GM21529 (cell line): Measurements from ENCODE around the gene SLC25A26.
"Not testable (repeated sequence)": the region's sequence is repeated elsewhere in the genome, so short reads cannot be mapped to it uniquely, and the experiment has no call there.

Experiments used
- ATAC-seq: cut with Tn5 transposase; IDR thresholded peaks from one replicate; pipeline ENCODE4 v1.9.1; 2021; ENCODE audit not compliant: unreplicated experiment

The SLC25A26 gene

DNA sequence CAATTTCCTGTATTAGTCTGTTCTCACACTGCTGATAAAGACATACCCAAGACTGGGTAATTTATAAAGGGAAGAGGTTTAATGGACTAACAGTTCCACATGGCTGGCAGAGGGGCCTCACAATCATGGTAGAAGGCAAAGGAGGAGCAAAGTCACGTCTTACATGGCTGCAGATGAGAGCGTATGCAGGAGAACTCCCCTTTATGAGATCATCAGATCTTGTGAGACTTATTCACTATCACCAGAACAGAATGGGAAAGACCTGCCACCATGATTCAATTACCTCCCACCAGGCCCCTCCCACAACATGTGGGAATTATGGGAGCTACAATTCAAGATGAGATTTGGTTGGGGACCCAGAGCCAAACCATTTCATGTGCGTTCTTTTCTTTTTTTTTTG, 5.3 kb downstream of the SLC25A26 start:
- not testable (repeated sequence) for ATAC-seq

DNA sequence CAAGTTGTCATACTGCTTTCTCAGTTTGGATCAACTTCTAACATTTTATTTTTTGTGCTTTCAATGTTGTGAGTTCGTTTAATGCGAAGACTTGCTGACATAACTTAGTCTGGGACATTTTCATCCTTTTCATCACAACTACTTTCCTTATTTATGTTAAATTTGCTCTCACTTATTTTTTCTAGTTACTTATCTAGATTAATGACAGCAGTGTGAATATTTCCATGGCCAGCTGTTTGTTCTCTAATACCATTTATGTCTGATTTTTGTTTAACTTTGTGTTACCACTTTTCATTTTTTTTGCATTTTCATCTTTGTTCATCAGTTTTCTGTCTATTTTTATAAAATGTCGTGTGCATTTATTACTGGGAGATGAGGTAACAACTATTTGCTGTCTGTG, 6.2 kb downstream of the SLC25A26 start:
- ATAC-seq = no peak

DNA sequence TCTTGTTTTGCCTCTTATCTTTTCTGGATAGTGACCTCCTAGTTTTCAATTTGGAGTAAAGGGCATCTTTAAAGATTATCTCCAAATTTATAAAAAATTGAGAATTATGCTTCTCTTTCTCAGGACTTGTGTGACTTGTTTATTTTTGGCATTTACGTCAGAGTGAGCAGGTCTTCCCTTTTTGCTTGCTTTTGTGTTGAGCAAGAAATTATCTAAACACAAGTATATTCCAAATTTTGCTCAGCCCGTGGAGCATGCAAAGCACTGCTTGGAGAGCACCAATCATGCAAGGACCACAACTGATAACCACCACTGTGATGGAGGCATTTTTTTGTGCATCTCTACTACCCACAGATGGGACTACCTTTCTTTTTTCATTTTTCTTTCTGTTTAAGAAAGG, 7.1 kb downstream of the SLC25A26 start:
- no peak for ATAC-seq

DNA sequence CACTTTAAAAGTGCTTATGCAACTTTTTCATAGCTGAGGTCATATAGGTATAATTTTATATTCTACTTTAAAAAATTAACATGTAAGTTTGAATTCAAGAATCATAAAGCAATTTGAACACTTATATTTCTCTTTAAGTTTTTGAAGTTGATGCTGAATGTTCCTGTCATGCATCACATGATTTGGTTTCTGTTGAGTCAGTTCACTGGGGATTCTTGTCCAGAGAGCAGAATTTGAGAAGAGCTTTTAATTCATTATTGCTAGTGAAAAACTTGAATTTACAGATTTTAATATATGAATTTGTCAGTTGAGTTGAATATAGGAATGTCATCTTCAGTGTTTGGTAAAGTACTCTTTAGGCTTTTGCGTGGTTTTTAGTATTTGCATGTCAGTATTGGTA, 7.9 kb downstream of the SLC25A26 start:
- ATAC-seq = no peak

DNA sequence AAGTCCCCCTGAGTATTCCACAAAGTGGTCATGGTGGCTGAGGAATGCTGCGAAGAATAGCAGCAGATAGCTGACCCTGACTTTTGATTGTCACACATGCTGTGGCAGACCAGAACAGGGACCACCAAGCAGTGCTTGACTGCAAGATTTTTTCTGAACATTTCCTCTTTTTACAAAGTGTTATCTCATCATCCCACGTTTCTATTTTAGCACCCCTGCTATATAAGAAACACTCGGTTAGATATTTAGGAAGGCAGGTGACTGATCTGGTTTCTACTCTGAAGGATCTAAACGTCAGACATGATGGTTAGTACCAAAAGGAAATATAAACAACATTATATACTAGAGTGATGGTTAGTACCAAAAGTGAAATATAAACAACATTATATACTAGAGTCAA, 9.1 kb downstream of the SLC25A26 start:
- no peak for ATAC-seq

DNA sequence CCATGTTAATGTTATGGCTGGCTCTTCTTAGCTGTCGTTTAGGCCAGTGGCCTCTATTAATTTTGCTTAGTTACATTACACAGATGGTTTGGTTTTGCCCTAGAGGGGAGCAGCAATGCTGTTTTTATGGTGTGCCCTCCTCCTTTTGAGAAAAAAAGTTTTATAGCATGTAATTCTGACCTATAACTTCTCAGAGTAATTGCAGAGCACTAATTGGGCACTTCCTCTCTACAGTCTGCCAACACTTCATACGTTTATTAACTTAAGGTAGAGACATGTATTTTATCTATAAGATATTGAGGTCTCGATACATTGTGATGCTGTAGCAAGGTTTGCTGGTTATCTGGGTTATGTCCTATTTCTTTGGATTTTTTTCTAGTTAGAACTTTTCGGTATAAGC, 12.2 kb downstream of the SLC25A26 start:
- ATAC-seq = no peak

DNA sequence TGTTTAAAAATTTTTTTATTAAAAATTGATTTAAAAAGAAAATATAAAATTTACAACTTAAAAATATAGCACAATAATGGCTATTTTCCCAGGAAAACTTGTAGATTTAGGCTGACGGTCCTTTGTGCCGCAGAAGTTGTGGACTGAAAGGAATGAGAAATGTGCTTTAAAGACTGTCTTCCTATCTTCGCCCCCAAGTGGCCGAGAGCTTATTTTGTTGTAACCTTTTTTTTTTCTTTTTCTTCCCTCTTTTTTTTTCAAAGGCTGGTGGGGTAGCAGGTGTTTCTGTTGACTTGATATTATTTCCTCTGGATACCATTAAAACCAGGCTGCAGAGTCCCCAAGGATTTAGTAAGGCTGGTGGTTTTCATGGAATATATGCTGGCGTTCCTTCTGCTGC, 15.5 kb downstream of the SLC25A26 start:
- no peak for ATAC-seq

DNA sequence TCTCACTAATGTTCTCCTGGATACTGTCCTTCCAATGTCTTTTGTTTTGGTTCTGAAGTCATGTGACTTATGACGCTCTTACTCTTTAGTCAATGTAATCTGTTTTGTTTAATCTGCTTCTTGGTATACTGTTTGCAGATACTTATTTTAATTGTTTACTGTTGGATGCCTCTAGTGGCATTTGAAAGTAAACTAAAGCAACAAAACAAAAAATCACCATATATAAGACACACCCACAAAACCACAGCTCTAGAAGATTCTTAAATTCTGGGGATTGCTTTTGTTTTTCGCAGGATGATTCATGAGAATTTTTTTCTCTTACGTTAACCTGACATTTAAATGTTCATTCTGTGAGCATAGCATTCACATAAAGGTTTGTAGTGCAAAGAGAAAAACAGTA, 16.8 kb downstream of the SLC25A26 start:
- no peak for ATAC-seq

DNA sequence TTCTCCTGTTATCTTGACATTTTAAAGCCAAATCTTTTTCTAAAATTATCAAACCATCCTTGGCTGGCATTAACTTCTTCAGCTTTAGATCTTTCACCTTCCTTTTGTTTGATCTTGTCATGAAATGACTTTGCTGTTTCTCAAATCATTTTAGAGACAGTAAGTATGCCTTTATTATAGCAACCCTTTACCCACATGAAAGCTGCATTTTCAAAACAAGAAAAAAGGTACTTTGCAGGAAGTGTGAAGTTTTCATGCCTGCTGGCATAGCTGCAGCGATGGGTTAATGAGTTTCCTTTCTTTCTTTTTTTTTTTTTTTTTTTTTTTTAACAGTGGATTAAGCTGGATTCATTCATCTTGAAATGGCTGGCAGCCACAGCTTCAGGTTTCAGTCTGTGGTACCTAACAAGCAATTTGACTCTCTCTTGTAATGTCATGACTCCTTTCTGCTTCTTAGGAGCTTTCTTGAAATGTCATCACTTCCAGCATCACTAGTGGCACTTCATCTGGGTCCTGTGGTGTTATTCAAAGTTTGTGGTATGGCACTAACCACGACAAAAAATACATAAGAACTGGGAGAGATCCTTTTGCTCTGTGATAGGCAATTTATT, 18.8 kb downstream of the SLC25A26 start:
- ATAC-seq = no peak

DNA sequence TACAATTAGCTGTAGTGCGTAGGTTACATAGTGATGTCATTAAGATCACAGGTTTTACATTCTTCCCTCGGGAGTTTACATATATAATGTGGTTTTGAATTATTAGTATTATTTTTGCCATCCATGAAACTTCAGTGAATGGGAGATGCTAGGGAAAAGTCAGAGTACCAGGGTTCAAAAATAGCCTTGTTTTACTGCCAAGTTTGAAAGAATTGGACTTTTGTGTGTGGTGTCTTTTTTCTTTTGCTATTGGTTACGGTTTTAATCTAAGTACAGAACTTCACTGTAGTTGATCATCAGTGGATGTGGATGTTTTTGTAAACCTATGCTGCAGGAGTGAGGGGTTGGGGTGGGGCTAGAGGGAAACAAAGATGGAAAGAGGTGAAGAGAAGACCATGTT, 20.7 kb downstream of the SLC25A26 start:
- ATAC-seq = no peak

DNA sequence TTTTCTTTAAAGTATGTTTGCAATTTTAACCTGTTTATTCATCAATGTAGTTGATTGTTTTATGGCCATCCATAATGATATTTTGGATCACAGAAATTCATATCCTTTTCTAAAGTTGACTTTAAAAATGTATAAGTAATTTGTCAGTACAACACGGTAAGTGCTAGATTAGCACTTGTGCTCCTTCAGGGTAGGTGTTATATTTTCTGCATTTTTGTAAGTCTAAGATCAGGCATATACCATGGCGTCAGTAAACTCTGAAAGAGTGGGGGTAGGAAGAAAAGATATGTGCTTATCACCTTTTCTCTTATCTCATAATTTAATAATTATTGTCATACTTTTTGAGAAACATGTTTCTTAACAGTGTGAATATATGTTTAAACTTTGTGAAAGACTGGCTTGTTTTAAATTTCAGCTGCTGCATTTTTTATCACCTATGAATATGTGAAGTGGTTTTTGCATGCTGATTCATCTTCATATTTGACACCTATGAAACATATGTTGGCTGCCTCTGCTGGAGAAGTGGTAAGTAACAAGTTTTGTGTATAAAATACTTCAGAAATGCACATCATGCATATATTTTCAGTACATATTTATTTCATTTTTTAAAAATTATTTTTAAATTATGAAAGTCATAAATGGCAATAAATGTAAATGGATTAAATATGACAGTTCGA, 22.1 kb downstream of the SLC25A26 start:
- ATAC-seq = no peak

DNA sequence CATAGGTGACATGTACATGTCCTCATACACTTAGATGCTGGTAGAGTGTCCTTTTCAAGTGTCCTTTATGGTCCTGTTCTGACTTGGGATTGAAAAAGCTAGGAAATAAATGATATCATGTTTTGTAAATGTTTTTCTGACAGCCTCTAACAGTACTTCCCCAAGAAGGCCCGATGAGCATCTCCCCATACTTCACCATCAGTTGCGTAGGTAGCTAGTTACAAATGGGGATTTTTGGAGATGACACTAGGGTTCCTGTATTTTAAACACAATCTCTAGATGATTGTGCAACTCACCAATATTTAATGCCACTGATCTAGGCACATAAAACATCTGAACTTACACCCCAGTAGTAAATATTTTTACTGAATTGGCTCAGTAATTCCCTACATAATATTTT, 27.8 kb downstream of the SLC25A26 start:
- no peak for ATAC-seq

DNA sequence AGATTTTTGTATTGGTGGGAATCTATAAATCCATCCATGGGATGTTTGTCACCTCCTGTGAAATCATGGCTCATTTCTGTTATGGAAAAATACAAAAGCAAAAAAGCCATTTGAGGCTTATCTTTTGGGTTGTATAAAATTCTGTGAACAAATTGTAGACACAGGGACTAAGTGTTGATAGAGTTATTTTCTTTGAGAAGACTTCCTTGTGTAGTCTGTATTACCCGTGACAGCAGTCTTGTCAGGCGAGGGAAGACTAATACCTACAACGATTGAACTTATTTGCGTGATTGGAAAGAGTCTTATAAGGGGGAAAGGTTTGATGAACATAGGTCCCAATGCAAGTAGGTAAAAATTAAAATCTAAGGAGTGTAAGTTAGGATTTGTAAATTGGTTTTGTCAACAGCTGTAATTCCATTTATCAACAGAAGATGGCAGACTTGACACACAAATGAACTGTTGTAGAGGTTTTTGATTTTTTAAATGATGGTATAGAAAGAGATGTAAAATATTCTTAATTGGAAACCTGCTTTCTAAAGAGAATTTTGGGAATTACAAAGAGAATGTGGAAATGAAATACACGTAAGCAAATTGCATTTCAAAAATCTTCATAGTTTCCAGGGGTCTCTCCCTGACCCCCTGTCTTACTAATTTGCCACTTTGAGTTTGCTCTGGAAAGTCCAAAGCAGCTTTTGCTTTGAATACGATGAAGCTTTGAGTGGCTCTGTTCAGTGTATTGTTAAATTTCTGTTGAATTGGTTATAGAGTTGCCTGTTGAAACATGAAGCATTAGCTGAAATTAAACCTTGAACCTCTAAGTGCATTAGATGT, 33.2 kb downstream of the SLC25A26 start:
- peak; percentile 46 for ATAC-seq

DNA sequence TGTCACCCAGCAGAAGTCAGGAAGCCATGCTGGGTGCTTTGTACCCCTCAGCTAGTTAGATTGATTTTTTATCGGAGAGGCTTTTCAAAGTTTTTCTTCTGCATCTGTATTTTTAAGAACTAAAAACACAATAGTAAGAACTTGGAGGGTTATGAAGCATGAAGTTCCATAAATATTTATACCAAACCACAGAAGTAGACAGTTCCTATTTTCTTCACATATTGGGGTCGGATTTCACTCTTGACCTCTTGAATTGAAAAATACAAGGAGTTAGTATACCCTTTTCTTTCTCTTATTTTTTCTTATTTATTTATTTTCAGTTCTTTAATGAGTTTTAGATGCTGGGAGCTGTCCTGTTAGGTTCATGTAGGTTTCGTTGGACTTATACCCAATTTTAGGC, 35.1 kb downstream of the SLC25A26 start:
- ATAC-seq = no peak

DNA sequence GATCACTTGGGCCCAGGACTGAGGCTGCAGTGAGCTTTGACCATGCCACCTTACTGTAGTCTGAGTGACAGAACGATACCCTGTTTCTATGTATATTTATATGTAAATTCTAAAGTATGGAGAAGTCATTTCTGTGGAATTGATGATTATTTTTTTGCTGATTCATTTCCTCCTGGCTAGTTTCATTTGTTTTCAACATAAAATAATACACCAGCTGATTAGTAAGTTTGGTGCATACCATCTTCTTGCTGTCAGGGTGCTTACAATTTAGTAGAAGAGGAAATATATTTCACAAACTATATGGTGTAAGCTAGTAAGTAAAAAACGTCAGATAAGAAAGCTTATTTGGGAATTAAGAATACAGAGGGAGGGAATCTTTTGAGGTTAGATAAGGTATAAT, 36.0 kb downstream of the SLC25A26 start:
- no peak for ATAC-seq

DNA sequence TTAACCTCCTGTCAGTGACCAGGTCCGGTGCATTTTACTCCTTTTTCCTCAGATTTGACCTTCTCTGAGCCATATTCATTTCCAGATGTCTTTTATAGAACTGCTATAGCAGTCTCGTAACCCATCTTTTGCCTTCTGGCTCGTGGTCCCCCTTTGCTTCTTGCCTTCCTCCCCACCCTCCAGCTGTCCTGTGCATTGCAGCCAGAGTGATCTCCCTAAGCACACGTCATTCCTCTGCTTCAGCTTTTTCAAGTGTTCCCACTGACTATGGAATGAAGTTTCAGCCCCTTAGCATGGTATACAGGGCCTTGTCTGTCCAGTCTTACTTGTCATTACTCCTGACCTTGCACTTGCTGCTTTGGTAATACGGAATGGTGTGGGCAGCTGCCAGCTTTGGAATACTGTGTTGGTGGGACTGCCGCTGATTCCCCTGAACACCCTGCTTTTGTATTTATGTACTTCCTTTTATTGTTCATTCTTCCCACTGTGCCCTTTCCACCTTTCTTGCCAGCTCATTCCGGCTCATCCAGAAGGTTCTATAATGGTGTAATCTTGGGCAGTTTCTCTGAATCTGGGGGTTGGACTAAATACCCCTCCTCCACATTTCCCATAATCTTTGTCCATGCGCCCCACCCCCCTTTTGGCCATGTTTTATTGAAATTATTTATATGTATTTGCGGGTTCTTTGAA, 38.9 kb downstream of the SLC25A26 start:
- no peak for ATAC-seq

DNA sequence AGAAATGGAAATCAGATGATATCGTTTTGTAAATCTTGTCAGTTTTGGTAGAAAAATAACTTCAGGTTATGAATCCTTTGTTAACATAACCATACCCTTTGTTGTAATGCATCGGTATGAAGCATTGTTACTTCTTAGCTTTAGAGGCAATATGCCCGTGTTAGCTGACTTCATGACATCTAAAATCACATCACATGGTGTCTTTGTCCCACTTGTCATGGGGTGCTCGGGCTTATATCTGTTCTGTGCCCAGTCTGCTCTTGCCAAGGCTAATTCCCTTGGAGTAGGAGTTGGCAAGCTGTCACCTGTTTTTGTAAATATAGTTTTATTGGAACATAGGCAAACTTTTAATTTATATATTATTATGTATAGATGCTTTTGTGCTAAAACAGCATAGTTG, 39.6 kb downstream of the SLC25A26 start:
- ATAC-seq = no peak

DNA sequence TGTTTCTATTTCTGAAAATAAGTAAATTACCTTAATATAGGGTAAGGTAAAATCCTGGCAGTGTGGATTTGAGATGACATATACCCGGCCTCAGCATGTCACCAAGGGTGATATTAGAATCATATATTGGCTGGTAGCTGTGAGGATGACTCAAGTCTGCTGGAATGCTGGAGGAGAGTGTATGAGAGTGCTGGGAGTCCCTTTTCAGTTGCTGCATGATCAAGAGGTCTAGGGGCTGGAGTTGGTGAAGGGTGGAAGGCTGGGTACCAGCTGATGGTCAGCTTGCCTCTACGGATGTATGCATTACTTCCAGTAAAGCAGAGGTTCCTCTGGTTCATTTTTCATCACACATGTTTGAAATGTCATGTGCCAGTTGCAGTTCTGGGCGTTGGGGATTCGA, 40.6 kb downstream of the SLC25A26 start:
- no peak for ATAC-seq

DNA sequence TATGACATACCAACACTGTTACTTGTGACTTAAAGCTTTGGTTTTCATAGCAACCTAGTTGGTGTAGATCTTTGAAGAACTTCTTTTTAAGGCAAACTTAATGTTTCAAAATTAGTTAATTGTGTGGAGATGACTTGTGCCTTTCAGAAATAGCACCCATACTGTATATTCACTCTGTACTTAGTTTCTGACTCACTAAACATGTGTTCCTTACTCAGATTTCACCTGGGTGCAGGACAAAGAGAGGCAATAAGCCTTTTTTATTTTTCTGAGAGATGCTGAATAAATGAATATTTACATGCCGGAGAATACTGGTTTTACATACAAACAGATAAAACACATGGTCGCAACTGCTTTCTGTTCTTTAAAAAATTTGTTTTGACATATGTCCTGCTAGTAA, 44.8 kb downstream of the SLC25A26 start:
- no peak for ATAC-seq

DNA sequence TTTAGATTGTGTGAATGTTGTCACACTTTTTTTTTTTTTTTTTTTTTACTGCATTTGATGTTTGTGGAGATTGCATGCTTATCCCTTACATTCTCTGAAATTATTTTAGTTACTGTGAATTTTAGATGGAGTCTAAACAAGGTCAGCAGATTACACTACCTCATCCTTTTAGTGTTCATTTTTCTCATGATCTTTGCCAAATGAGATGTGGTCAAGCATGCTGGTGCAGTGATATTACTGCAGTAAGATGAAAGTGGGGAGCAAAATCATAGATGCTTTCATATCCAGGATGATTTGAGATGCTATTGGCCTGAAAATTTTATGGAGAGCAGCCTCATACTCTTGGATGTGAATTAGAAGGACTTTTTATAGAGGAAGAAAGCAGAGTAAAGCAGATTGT, 45.8 kb downstream of the SLC25A26 start:
- ATAC-seq = no peak

DNA sequence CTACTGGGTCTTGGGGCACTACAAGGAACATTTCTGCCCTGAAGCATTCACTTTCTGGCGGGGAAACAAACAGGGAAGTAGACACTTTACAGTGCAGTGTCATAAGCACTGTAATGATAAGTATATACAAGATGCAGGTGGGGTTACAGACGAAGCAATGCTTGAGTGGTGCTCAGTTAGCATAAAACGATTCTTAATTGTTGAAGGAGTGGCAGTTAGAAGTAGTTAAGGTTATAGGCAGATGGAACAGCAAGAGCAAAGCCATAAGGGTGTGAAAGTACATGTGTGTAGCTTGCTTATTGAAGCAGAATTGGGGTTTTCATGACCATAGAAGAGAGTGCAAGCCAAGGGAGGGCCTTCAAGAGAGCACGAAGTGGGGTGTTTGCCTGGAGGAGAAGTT, 46.2 kb downstream of the SLC25A26 start:
- peak; percentile 56 for ATAC-seq

DNA sequence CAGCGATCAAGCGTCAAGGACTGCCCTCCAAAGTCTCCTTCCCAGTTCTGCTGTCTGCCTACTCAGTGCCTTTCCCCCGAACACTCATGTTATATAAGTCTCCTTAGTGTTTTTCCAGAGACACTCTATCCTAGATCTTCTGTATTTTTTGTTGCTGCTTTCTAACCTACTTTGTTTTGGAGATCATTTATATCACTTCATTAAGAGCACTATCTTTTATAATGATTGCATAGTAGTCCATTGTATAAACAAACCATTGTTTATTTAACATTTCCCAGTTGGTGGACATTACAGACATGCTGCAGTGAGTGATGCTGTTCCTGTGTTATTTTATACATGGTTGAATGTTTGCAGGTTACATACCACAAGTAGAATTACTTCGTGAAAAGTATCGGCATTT, 47.1 kb downstream of the SLC25A26 start:
- ATAC-seq = no peak
